NCI-H345 (cell line): ENCODE results near the gene NIPBL.
"Not testable (repeated sequence)": the region's sequence is repeated elsewhere in the genome, so short reads cannot be mapped to it uniquely, and the experiment has no call there.

Experiments
- DNase-seq: peaks from one replicate; lab custom pipeline; 2025; lab: John Stamatoyannopoulos, UW

Gene NIPBL

DNA sequence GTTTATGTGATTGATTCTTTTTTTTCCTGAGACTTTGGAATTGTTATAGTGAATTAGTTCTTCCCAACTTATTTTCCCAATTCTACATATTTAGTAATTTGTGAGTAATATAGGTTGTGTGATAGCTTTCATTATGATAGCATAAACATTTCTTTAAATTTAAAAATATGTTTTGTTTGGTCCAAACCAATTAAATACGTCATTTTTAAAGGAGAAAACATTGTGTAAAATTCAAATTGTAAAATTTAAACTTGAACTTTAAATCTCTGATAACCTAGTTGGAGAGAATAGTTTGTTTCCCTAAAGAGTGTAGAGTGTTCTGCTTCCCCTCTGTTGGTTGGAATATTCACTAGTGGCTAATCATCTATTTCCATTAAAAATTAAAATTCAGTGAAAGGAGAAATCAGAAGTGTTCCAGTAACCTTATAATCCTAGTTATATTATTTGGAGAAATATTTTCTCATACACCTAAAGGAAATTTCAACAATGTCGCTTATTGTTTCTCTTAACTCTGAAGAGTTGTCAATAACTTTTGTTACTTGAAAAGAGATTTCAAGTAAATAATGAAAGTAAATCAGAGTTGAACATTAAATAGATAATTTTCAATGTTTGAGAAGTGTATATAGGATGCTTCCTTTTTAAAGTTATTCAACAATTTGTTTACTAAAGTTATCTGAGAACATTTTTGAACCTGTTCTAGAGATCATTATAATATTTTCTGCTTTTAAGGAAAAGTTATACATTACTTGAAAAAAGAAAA lies 2.9 kb downstream of the NIPBL start:
- DNase-seq = no peak

GRCh38 chr5:36880761-36881160 lies 4.2 kb downstream of the NIPBL start:
- no peak for DNase-seq

DNA sequence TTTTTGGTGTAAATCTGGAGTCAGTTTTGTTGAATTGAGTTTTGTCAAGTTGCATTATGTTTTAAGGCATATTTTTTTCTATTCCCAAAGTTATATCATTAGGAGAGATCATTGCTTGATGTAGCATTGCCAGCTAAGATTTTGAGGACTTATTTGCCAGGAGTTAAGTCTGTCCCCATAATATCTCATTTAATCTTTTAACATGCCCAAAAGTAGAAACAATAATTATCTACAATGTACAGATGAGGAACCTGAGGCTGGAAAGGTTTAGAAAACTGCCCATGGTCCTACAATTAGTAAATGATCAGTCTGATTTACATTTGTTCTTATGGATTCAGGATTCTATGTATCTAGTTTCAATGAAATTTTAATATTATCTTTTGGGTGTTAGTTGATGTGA lies 4.7 kb downstream of the NIPBL start:
- DNase-seq = no peak

- no peak for DNase-seq
Measured at GRCh38 chr5:36881807-36882206, 5.2 kb downstream of the NIPBL start.

DNA sequence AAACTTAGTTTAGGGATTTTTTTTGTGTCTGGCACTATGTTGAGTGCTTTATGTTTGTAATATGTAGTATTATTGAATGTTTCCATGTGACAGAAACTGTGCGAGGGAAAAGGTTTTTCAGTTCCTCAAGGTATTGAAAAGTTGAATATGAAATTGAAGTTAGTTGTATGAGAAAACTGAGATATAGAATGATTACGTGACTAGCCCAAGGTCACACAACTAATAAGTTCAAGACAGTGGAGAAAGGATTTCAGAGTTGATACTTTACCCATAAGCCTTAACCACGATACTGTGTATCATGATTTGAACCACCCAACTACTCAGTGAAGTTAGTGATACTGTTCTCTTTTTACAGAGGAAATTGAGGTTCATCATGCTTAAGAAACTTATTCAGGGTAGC lies 5.7 kb downstream of the NIPBL start:
- DNase-seq = no peak

DNA sequence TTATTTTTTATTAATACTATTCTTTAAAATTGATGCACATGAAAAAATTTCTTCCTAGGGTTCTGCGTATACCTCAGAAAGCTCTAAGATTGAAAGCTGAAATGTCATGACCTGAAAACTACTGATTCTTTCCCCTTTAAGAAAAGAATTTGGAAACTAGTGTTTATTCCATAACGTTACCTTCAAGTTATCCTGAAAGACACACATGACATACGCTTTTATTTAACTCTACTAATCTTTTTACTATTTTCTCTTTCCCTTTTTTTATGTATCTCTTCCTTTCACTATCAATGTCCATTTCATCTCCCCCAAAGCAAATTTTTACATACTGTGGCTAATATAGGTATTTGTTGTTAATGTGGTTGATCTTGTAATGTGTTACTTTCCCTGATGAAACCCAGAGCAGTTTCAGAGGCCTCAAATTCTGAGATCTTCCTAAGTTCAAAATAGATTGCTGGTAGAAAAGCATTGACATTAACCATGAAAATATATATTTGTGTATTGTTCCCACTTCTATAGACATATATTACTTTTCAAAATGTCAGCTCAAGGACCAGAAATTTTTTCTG lies 7.4 kb downstream of the NIPBL start:
- DNase-seq = no peak

DNA sequence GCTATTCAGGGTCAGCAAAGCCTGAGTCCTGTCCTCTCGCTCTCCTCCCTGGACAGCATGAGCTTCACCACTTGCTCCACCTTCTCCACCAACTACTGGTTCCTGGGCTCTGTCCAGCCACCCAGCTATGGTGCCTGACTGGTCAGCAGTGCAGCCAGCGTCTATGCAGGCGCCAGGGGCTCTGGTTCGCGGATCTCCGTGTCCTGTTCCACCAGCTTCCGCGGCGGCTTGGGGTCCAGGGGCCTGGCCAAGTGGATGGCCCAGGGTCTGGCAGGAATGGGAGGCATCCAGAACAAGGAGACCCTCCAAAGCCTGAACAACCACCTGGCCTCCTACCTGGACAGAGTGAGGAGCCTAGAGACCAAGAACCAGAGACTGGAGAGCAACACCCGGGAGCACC lies 8.6 kb downstream of the NIPBL start:
- no peak for DNase-seq

DNA sequence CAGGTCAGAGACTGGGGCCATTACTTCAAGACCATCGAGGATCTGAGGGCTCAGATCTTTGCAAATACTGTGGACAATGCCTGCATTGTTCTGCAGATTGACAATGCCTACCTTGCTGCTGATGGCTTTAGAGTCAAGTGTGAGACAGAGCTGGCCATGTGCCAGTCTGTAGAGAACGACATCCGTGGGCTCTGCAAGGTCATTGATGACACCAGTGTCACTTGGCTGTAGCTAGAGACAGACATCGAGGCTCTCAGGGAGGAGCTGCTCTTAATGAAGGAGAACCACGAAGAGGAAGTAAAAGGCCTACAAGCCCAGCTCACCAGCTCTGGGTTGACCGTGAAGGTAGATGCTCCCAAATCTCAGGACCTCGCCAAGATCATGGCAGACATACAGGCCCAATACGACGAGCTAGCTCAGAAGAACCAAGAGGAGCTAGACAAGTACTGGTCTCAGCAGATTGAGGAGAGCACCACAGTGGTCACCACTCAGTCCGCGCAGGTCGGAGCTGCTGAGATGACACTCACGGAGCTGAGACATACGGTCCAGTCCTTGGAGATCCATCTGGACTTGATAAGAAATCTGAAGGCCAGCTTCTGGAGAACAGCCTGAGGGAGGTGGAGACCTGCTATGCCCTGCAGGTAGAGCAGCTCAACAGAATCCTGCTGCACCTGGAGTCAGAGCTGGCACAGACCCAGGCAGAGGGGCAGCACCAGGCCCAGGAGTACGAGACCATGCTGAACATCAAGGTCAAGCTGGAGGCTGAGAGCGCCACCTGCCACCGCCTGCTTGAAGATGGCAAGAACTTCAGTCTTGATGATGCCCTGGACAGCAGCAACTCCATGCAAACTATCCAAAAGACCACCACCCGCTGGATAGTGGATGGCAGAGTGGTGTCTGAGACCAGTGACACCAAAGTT lies 9.3 kb downstream of the NIPBL start:
- DNase-seq = no peak

DNA sequence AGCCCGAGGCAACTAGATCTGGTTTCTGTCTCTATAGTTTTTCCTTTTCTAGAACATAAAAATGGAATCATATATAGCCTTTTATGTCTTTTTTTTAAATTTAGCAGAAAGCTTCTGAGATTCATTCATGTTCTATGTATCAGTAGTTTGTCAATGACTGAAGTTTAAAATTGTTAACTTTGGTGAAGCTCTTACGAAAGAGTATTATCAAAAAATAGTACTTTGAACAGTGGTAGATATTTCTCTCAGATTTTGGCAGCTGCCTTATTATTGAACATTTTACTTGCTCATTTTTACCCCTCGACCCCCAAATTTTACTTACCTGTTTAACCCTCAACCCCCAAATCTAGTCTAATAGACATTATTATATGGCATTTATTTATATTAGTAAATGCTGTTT lies 10.2 kb downstream of the NIPBL start:
- DNase-seq = no peak

- DNase-seq = no peak
Measured at GRCh38 chr5:36887532-36887931, 11.0 kb downstream of the NIPBL start.

DNA sequence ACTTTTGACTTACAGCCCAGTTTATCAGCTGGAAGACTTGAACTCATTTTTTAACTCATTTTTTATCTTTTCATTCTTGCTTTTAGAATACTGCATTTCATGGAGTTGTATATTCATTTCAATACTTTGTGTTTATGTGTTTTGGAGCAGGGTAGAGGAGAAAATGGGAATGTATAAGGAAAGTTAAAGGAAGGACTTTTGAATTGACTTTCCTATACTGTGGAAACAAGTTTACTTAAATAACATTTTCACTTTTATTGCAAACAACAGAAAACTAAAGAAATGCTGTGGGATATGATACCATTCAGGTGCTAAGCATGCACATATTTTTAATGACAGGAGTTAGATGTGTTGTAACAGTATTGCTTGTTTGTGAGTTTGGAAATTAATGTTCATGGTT lies 11.7 kb downstream of the NIPBL start:
- DNase-seq = no peak

GRCh38 chr5:36889264-36889663 lies 12.7 kb downstream of the NIPBL start:
- no peak for DNase-seq

- no peak for DNase-seq
Measured at GRCh38 chr5:36891266-36891665, 14.7 kb downstream of the NIPBL start.

DNA sequence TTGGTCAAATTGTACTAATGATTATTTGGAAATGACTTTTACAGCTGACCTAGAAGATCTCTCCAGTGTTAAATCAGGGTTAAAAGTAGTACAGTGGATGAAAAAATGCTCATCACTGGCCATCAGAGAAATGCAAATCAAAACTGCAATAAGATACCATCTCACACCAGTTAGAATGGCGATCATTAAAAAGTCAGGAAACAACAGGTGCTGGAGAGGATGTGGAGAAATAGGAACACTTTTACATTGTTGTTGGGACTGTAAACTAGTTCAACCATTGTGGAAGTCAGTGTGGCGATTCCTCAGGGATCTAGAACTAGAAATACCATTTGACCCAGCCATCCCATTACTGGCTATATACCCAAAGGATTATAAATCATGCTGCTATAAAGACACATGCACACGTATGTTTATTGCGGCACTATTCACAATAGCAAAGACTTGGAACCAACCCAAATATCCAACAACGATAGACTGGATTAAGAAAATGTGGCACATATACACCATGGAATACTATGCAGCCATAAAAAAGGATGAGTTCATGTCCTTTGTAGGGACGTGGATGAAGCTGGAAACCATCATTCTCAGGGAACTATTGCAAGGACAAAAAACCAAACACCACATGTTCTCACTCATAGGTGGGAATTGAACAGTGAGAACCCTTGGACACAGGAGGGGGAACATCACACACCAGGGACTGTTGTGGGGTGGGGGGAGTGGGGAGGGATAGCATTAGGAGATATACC lies 15.7 kb downstream of the NIPBL start:
- not testable (repeated sequence) for DNase-seq

- DNase-seq = no peak
Measured at GRCh38 chr5:36894954-36895353, 18.4 kb downstream of the NIPBL start.

DNA sequence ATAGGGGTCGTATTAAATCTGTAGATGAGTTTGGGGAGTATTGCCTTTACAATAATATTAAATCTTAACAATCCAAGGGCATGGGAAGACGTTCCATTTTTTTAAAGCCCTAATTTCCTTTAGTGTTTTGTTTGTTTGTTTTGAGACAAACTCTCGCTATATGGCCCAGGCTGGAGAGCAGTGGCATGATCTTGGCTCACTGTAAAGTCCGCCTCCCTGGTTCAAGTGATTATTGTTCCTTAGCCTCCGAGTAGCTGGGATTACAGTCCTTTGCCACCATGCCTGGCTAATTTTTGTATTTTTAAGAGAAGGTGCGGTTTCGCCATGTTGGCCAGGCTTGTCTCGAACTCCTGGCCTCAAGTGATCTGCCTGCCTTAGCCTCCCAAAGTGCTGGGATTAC lies 19.9 kb downstream of the NIPBL start:
- DNase-seq = no peak

DNA sequence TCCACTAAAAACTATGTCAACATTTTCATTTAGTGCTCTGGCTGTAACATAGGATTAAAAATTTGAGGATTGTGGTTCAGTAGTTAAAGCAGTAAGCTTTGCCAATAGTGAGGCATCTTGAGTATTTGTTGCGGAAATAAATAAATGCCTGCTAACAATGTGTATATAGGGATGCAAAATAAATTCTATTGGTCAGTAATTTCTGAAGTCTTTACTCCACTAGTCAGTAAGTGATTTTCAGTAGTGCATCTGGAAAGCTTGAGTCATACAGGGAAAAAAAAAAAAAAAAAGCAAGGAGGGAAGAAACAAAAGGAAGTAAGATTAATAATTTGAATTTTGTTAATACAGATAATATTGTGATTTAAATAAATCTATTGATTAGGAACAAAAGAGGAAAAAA lies 21.0 kb downstream of the NIPBL start:
- DNase-seq = no peak

GRCh38 chr5:36899860-36900259 lies 23.3 kb downstream of the NIPBL start:
- no peak for DNase-seq

DNA sequence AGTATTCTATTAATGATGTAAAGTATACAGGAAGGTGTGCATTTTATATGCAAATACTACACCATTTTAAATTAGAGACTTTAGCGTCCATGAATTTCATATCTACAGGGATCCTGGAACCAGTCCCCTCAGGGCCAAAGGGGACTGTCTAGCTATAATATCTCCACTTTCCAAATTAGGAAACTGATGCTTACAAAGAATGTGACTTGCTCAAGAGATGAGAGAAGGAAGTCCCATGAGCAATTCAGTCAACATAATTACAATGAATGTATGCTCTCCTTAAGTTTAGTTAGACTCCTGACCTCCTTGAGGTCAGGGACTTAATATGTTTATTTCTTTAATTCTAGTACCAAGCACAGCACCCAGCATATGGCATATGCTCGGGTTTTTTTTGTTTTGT lies 23.7 kb downstream of the NIPBL start:
- DNase-seq = no peak

DNA sequence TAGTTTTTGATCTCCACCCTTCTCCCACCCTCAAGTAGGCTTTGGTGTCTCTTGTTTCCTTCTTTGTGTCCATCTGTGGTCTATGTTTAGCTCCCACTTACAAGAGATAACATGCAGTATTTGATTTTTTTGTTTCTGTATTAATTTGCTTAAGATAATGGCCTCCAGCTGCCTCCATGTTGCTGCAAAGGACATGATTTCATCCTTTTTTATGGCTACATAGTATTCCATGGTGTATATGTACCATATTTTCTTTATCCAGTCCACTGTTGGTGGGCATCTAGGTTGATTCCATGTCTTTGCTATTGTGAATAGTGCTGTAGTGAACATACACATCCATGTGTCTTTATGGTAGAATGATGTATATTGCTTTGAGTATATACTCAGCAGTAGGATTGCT lies 24.5 kb downstream of the NIPBL start:
- not testable (repeated sequence) for DNase-seq

- no peak for DNase-seq
Measured at GRCh38 chr5:36901856-36902255, 25.3 kb downstream of the NIPBL start.

GRCh38 chr5:36902353-36902752 lies 25.8 kb downstream of the NIPBL start:
- DNase-seq = no peak
